Left renal cortex interstitium (tissue), 4 donors: Measurements from ENCODE around the gene INSIG1. TPM values are rescaled to one million over a fixed set of nuclear protein-coding genes. Genes with fewer than 3 reads are reported as not detected.

ENCODE experiments used
- DNase-seq, 4 donors: peaks; one replicate each; pipeline ENCODE4 v3.0.0-alpha.2; 2013; ENCODE audit warnings: low read depth in 4 of 4, low spot score in 2 of 4, missing footprints in 1 of 4
- polyA plus RNA-seq, 4 donors: library from polyadenylated mRNA; unstranded; fragments of 120-200 nt; gene quantifications; one replicate each; pipeline ENCODE4 v1.2.1, GENCODE V29; 2013; ENCODE audit not compliant: insufficient read length in 4 of 4

Gene INSIG1
- polyA plus RNA-seq, 4 donors, result 24.7 to 38.0 (median 29.3) TPM

GRCh38 chr7:155344270-155344617 lies 46.6 kb downstream of the INSIG1 start:
- DNase-seq, result no peak

GRCh38 chr7:155344618-155345433 lies 47.1 kb downstream of the INSIG1 start:
- peak; percentile 31 to 59 (median 54) for DNase-seq

GRCh38 chr7:155345490-155345889 lies 47.8 kb downstream of the INSIG1 start:
- no peak for DNase-seq

GRCh38 chr7:155346285-155346684 lies 48.6 kb downstream of the INSIG1 start:
- DNase-seq, result no peak

- DNase-seq, result no peak
Measured at GRCh38 chr7:155348806-155349205, 51.1 kb downstream of the INSIG1 start.

GRCh38 chr7:155349601-155350331 lies 52.1 kb downstream of the INSIG1 start:
- DNase-seq, result no peak

- no peak for DNase-seq
Measured at GRCh38 chr7:155351120-155351870, 53.6 kb downstream of the INSIG1 start.

GRCh38 chr7:155352076-155352752 lies 54.5 kb downstream of the INSIG1 start:
- no peak for DNase-seq

GRCh38 chr7:155352753-155353115 lies 55.1 kb downstream of the INSIG1 start:
- no peak for DNase-seq

GRCh38 chr7:155353256-155353897 lies 55.7 kb downstream of the INSIG1 start:
- DNase-seq, result no peak

- no peak for DNase-seq
Measured at GRCh38 chr7:155354371-155355048, 56.8 kb downstream of the INSIG1 start.

GRCh38 chr7:155355176-155355575 lies 57.5 kb downstream of the INSIG1 start:
- DNase-seq, result no peak

GRCh38 chr7:155355745-155356144 lies 58.1 kb downstream of the INSIG1 start:
- no peak for DNase-seq

GRCh38 chr7:155356323-155357105 lies 58.8 kb downstream of the INSIG1 start:
- DNase-seq, result no peak

- no peak for DNase-seq
Measured at GRCh38 chr7:155357573-155358041, 59.9 kb downstream of the INSIG1 start.

GRCh38 chr7:155358066-155358947 lies 60.6 kb downstream of the INSIG1 start:
- no peak for DNase-seq

- DNase-seq, result no peak
Measured at GRCh38 chr7:155358948-155359712, 61.5 kb downstream of the INSIG1 start.
